IPS-15b (cell line): Measurements from ENCODE around the gene PAPPA.
A peak's percentile ranks its signal among the peaks of the same experiment; 100 is the strongest.

Experiments used
- H3K27me3 ChIP-seq: one replicate; pipeline ENCODE4 v1.6.1; 2013; ENCODE audit warnings: low read length; ENCODE audit not compliant: control insufficient read depth, insufficient read depth
- H3K36me3 ChIP-seq: one replicate; pipeline ENCODE4 v1.6.1; 2013; ENCODE audit warnings: low read length; ENCODE audit not compliant: control insufficient read depth, insufficient read depth
- H3K4me1 ChIP-seq: one replicate; pipeline ENCODE4 v1.6.1; 2013; ENCODE audit warnings: mild to moderate bottlenecking, low read length; ENCODE audit not compliant: control insufficient read depth, insufficient read depth
- H3K4me3 ChIP-seq: one replicate; pipeline ENCODE4 v1.5.1; 2013; ENCODE audit warnings: low read depth, low read length
- H3K9ac ChIP-seq: one replicate; pipeline ENCODE4 v1.6.1; 2013; ENCODE audit warnings: low read depth, mild to moderate bottlenecking, low read length
- H3K9me3 ChIP-seq: one replicate; pipeline ENCODE4 v1.6.1; 2013; ENCODE audit warnings: mild to moderate bottlenecking, low read length; ENCODE audit not compliant: control insufficient read depth, insufficient read depth

The PAPPA gene

GRCh38 chr9:116141864-116142561, 11.6 kb upstream of the PAPPA start:
- no peaks in the 10 kb centered on the region for H3K27me3 ChIP-seq
- no peak overlapping the region for H3K4me3 ChIP-seq
- H3K9me3 ChIP-seq: no peaks in the 10 kb centered on the region
- no peaks in the 10 kb centered on the region for H3K4me1 ChIP-seq
- H3K9ac ChIP-seq: no peak overlapping the region
- no peaks in the 10 kb centered on the region for H3K36me3 ChIP-seq

- H3K9me3 ChIP-seq: no peaks in the 10 kb centered on the region
- no peaks in the 10 kb centered on the region for H3K27me3 ChIP-seq
- no peak overlapping the region for H3K9ac ChIP-seq
- no peaks in the 10 kb centered on the region for H3K4me1 ChIP-seq
- H3K4me3 ChIP-seq: no peak overlapping the region
- no peaks in the 10 kb centered on the region for H3K36me3 ChIP-seq
Observed at GRCh38 chr9:116142706-116143492, 10.7 kb upstream of the PAPPA start.

GRCh38 chr9:116144038-116144437, 9.6 kb upstream of the PAPPA start:
- Histone ChIP-seq H3K4me1 (no peaks in the 10 kb centered on the region), H3K36me3 (no peaks in the 10 kb centered on the region), H3K27me3 (no peaks in the 10 kb centered on the region), H3K9me3 (no peaks in the 10 kb centered on the region), H3K9ac (no peak overlapping the region), H3K4me3 (no peak overlapping the region)

- Histone ChIP-seq H3K36me3 (no peaks in the 10 kb centered on the region), H3K9me3 (no peaks in the 10 kb centered on the region), H3K27me3 (no peaks in the 10 kb centered on the region), H3K4me3 (no peak overlapping the region), H3K9ac (no peak overlapping the region), H3K4me1 (no peaks in the 10 kb centered on the region)
Observed at GRCh38 chr9:116144555-116144954, 9.0 kb upstream of the PAPPA start.

GRCh38 chr9:116145036-116145435, 8.6 kb upstream of the PAPPA start:
- H3K4me1 ChIP-seq: no peaks in the 10 kb centered on the region
- no peaks in the 10 kb centered on the region for H3K27me3 ChIP-seq
- no peaks in the 10 kb centered on the region for H3K9me3 ChIP-seq
- H3K36me3 ChIP-seq: no peaks in the 10 kb centered on the region
- H3K4me3 ChIP-seq: no peak overlapping the region
- no peak overlapping the region for H3K9ac ChIP-seq

DNA sequence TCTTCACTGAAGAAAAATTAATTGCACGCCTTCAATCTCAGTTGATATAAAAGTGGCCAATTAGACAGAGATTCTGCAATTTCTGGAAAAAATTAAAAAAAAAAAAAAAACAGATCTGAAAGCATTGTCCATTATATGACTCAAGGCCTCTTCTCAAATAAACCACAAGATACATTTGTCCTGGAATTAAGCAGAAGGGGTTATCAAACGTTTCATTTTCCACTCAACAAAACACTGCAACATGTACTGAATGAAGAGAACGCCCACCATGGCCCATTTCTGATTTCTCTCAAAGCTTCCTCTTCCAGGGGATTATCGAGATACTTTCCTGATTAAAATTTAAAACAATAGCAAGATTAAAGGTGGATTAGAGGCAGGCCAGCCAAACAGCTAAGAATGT, 5.8 kb upstream of the PAPPA start:
- no peaks in the 10 kb centered on the region for H3K9me3 ChIP-seq
- H3K27me3 ChIP-seq: peaks cover 12% of the 10 kb centered on the region
- H3K9ac ChIP-seq: no peak overlapping the region
- H3K4me3 ChIP-seq: no peak overlapping the region
- H3K4me1 ChIP-seq: peaks cover 3% of the 10 kb centered on the region
- no peaks in the 10 kb centered on the region for H3K36me3 ChIP-seq

- H3K27me3 ChIP-seq: peaks cover 16% of the 10 kb centered on the region
Observed at GRCh38 chr9:116149844-116150243, 3.7 kb upstream of the PAPPA start.

DNA sequence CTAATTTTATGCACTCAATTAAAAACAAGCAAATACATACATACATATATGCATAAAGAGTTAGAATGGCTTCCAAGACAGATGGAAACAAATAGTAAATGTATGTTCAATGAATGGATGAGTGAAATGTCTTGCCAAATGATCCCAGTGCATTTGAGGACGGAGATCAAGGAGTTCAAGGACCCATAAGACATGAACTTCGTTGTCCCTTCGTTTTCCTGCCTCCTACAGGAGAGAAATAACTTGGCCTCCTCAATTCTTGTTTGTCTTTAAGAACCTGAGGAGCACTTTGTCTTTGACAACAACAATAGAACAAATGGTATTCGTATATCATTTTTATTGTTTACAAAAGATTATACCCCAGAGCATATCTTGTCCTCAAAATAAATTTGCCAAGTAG, 2.4 kb upstream of the PAPPA start:
- Histone ChIP-seq H3K27me3 (peaks cover 29% of the 10 kb centered on the region), H3K4me3 (no peak overlapping the region), H3K4me1 (peaks cover 8% of the 10 kb centered on the region), H3K36me3 (no peaks in the 10 kb centered on the region), H3K9ac (no peak overlapping the region), H3K9me3 (no peaks in the 10 kb centered on the region)

More at GRCh38 chr9:116149844-116150243, 3.7 kb upstream of the PAPPA start:
- Histone ChIP-seq H3K36me3 (no peaks in the 10 kb centered on the region), H3K4me3 (no peak overlapping the region), H3K9ac (no peak overlapping the region), H3K9me3 (no peaks in the 10 kb centered on the region), H3K4me1 (peaks cover 3% of the 10 kb centered on the region)

DNA sequence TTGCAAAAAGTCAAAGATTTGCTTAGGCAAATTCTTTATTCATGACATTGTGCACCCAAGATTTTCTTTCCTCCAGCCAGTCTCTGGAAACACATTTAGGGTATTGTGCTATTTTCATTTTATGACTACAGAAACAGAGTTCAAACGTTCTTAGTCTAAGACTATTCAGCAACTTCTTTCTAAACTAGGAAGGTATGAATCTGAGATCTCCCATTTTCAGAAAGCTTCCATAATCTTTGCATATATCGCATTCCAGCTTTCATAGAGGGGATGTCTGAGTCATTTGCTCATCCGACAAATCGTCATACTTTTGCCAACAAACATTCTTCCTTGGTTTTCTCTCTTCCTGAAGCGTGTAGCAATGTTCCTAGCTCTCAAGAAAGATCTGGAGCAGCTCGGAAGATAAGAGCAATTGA, 1.6 kb upstream of the PAPPA start:
- H3K36me3 ChIP-seq: no peaks in the 10 kb centered on the region
- no peak overlapping the region for H3K9ac ChIP-seq

DNA sequence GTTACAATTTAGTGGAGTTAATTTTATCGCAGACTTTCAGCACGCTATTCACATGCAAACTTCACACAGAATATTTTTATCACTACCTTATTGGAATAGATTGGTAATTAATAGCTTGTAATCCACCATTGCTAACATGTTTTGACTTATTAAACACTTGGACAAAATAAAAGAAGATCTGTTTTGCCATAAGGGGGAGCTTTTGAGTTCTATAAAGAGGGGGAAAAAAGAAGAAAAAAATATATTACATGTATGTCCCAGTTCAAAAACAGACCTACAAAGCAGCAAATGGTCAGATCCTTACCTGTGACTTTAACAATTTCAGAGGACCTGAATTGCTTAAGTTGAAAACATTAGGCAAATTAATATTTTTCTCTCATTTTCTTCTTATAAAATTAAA, 1.2 kb upstream of the PAPPA start:
- no peaks in the 10 kb centered on the region for H3K36me3 ChIP-seq
- H3K9me3 ChIP-seq: no peaks in the 10 kb centered on the region
- peaks cover 16% of the 10 kb centered on the region for H3K4me1 ChIP-seq
- H3K9ac ChIP-seq: no peak overlapping the region
- H3K4me3 ChIP-seq: no peak overlapping the region
- H3K27me3 ChIP-seq: peaks cover 41% of the 10 kb centered on the region

More for the DNA sequence above, 1.6 kb upstream of the PAPPA start:
- Histone ChIP-seq H3K4me3 (no peak overlapping the region), H3K9me3 (no peaks in the 10 kb centered on the region), H3K27me3 (peaks cover 37% of the 10 kb centered on the region), H3K4me1 (peaks cover 13% of the 10 kb centered on the region)

GRCh38 chr9:116152941-116153764, 438 bp upstream of the PAPPA start:
- H3K4me1 ChIP-seq: peaks cover 18% of the 10 kb centered on the region
- H3K9ac ChIP-seq: no peak overlapping the region
- H3K9me3 ChIP-seq: no peaks in the 10 kb centered on the region
- H3K4me3 ChIP-seq: peak overlapping the region; percentile 43
- peaks cover 49% of the 10 kb centered on the region for H3K27me3 ChIP-seq
- H3K36me3 ChIP-seq: no peaks in the 10 kb centered on the region
